Stomach (tissue), 9 donors: ENCODE measurements around the gene OR13J1. TPM values are rescaled to one million over a fixed set of nuclear protein-coding genes. Genes with fewer than 3 reads are reported as not detected.

Source experiments
- DNase-seq, 2 donors: peaks; one replicate each; pipeline versions ENCODE4 v3.0.0 to v3.0.0-alpha.2; 2013 to 2019
- H3K27ac ChIP-seq, 5 donors: fragments of 200-600 bp in 4 of 5; sonication (generic) in 4 of 5; one replicate each; pipeline ENCODE4 v1.5.1; 2013 to 2019; ENCODE audit warnings: mild to moderate bottlenecking in 1 of 5, moderate library complexity in 1 of 5
- H3K27me3 ChIP-seq, 3 donors: fragments of 200-600 bp; sonication (generic); one replicate each; pipeline ENCODE4 v1.5.1; 2017 to 2019; ENCODE audit warnings: mixed run types in 1 of 3
- H3K36me3 ChIP-seq, 4 donors: fragments of 200-600 bp; sonication (generic); 1 replicate in 3 of 4; 2 replicates in 1 of 4; pipeline ENCODE4 v1.5.1; 2016 to 2019
- H3K4me1 ChIP-seq, 4 donors: fragments of 200-600 bp; sonication (generic); one replicate each; pipeline ENCODE4 v1.5.1; 2016 to 2019
- H3K4me3 ChIP-seq, 4 donors: fragments of 200-600 bp; sonication (generic) in 3 of 4; one replicate each; pipeline ENCODE4 v1.5.1; 2016 to 2019; ENCODE audit warnings: mild to moderate bottlenecking in 1 of 4
- H3K9me3 ChIP-seq, 4 donors: fragments of 200-600 bp; sonication (generic); one replicate each; pipeline ENCODE4 v1.5.1; 2016 to 2019
- CTCF ChIP-seq, 7 experiments: fragments of 450-650 bp in 4 of 7; fragments of 200-600 bp in 3 of 7; sonication (generic) in 3 of 7; IDR thresholded peaks; one replicate each; pipeline ENCODE4 v1.5.1; 2016 to 2019; ENCODE audit warnings: antibody characterized with exemption in 7 of 7, control low read depth in 2 of 7, mild to moderate bottlenecking in 1 of 7
- EP300 ChIP-seq: sonication (generic); formaldehyde crosslinking; IDR thresholded peaks from one replicate; pipeline ENCODE4 v1.6.1; 2017; ENCODE audit warnings: antibody characterized with exemption
- POLR2A ChIP-seq, 4 donors: fragments of 450-650 bp; IDR thresholded peaks; one replicate each; pipeline ENCODE4 v1.6.1; 2016; ENCODE audit warnings: antibody characterized with exemption in 4 of 4, control low read depth in 2 of 4, mild to moderate bottlenecking in 1 of 4, moderate library complexity in 1 of 4
- POLR2AphosphoS5 ChIP-seq, 3 donors: sonication (generic); formaldehyde crosslinking; IDR thresholded peaks; one replicate each; pipeline ENCODE4 v1.6.1; 2016; ENCODE audit warnings: antibody characterized with exemption in 3 of 3
- WGBS, 5 donors: extraction: QIAGEN DNeasy Blood & Tissue Kit in 3 of 5; methylation state at CpG; one replicate each; pipeline versions ENCODE4 v1.1.5 to v1.1.7; 2013 to 2018; 5-methylcytosine and 5-hydroxymethylcytosine counted together
- intact Hi-C: fragments of 100-400 bp; cut with DNase I; formaldehyde crosslinking; loops from one replicate; pipeline ENCODE4 v1.15.1; 2023; ENCODE audit warnings: low total_unique reads
- polyA plus RNA-seq, 3 donors: library from polyadenylated mRNA; stranded (reverse); fragments of 200-250 nt; gene quantifications; one replicate each; pipeline ENCODE4 v1.2.3, GENCODE V29; 2013
- total RNA-seq, 5 donors: library from RNA; depleted of rRNA; stranded (reverse); fragments of >200 nt; gene quantifications; one replicate each; pipeline versions ENCODE4 v1.1.0 to v1.2.3, GENCODE V29; 2014 to 2016
- donor health status: healthy with polysubstance abuse.
- donor health status: Bipolar disorder and iron deficiency.
- donor health status: healthy.

Gene OR13J1
- total and polyA plus RNA-seq, 8 donors: not detected

GRCh38 chr9:35905912-35906679, 35.9 kb upstream of the OR13J1 start, which contains the start of gene HRCT1:
TSS of gene HRCT1 (plus strand) at chr9:35906202. CDS start at chr9:35906288, 86 bp downstream.
- TF ChIP-seq EP300: no peak
- TF ChIP-seq CTCF (IDR thresholded peaks at IDR 0.05): no peak
- peak; percentile 66 to 88 (median 85) for TF ChIP-seq POLR2AphosphoS5 (IDR thresholded peaks at IDR 0.05)
- TF ChIP-seq POLR2A (IDR thresholded peaks at IDR 0.05): no peak
- H3K27ac ChIP-seq: peak within 1 kb of the TSS; percentile 73 to 94 (median 89)
- peaks cover 0 to 6% (median 0%) of the 10 kb centered on the region in 3 donors for H3K27me3 ChIP-seq
- intact Hi-C loops: loop anchor here (5.0 kb wide), 1 partner anchor 41 kb away; no protein-coding TSS in a partner anchor
- H3K4me3 ChIP-seq: peak within 1 kb of the TSS; percentile 16 to 23 (median 17)
- no peaks in the 10 kb centered on the region for H3K36me3 ChIP-seq
- peak; percentile 96 for DNase-seq
- H3K9me3 ChIP-seq: no peaks in the 10 kb centered on the region
- WGBS, 5 donors: 28 to 52% (median 40%) methylated on average over 23 to 30 of the region's 30 CpGs
- H3K4me1 ChIP-seq: peaks cover 62 to 79% (median 68%) of the 10 kb centered on the region in 4 donors

- Histone ChIP-seq H3K4me1 (peaks cover 55 to 70% (median 59%) of the 10 kb centered on the region in 4 donors), H3K36me3 (no peaks in the 10 kb centered on the region), H3K9me3 (no peaks in the 10 kb centered on the region), H3K27me3 (peaks cover 0 to 7% (median 0%) of the 10 kb centered on the region in 3 donors), H3K4me3 (no peak overlapping the region), H3K27ac (peak overlapping the region; percentile 11 to 94 (median 89))
- WGBS, 5 donors: 69 to 82% (median 71%) methylated on average over 4 to 8 of the region's 8 CpGs
- intact Hi-C loops: loop anchor here (5.0 kb wide), 1 partner anchor 42 kb away; no protein-coding TSS in a partner anchor
- no peak for DNase-seq
- TF ChIP-seq EP300 (no peak), POLR2AphosphoS5 (IDR thresholded peaks at IDR 0.05) (no peak), CTCF (IDR thresholded peaks at IDR 0.05) (no peak), POLR2A (IDR thresholded peaks at IDR 0.05) (no peak)
These were observed 35.0 kb upstream of the OR13J1 start for GRCh38 chr9:35905051-35905781.

GRCh38 chr9:35904338-35904737, 34.1 kb upstream of the OR13J1 start:
- TF ChIP-seq CTCF (IDR thresholded peaks at IDR 0.05) (no peak), POLR2A (IDR thresholded peaks at IDR 0.05) (no peak), POLR2AphosphoS5 (IDR thresholded peaks at IDR 0.05) (no peak), EP300 (no peak)
- peaks cover 47 to 61% (median 50%) of the 10 kb centered on the region in 4 donors for H3K4me1 ChIP-seq
- H3K36me3 ChIP-seq: no peaks in the 10 kb centered on the region
- no peak for DNase-seq
- intact Hi-C loops: no loop called here
- WGBS, 5 donors: 72 to 84% (median 79%) methylated on average over 8 of the region's 8 CpGs
- no peak overlapping the region for H3K4me3 ChIP-seq
- H3K9me3 ChIP-seq: no peaks in the 10 kb centered on the region
- peak overlapping the region in 2 of 5 donors; percentile 86 to 94 for H3K27ac ChIP-seq
- H3K27me3 ChIP-seq: peaks cover 0 to 7% (median 0%) of the 10 kb centered on the region in 3 donors

GRCh38 chr9:35903049-35903448, 32.8 kb upstream of the OR13J1 start:
- WGBS, 5 donors: 21 to 34% (median 23%) methylated on average over 3 of the region's 3 CpGs
- H3K27me3 ChIP-seq: peaks cover 0 to 7% (median 0%) of the 10 kb centered on the region in 3 donors

More at GRCh38 chr9:35903049-35903448, 32.8 kb upstream of the OR13J1 start:
- Histone ChIP-seq H3K27ac (no peak overlapping the region), H3K4me3 (no peak overlapping the region), H3K36me3 (no peaks in the 10 kb centered on the region), H3K4me1 (peaks cover 34 to 48% (median 37%) of the 10 kb centered on the region in 4 donors), H3K9me3 (no peaks in the 10 kb centered on the region)
- DNase-seq: peak in 1 of 2 donors; percentile 86
- TF ChIP-seq POLR2A (IDR thresholded peaks at IDR 0.05) (no peak), CTCF (IDR thresholded peaks at IDR 0.05) (peak in 5 of 7 experiments; percentile 26 to 77 (median 72)), EP300 (no peak), POLR2AphosphoS5 (IDR thresholded peaks at IDR 0.05) (peak in 1 of 3 donors; percentile 30)
- intact Hi-C loops: no loop called here
